Measurements from ENCODE around the gene CDC25B. TPM values are rescaled to one million over a fixed set of nuclear protein-coding genes. Genes with fewer than 3 reads are reported as not detected.

CDC25B gene
- total and polyA plus RNA-seq, 2 of the 13 experiments (the other 11 are each of a cell fraction or from before 2014, with no cell fraction given): 14.5 to 19.4 TPM

DNA sequence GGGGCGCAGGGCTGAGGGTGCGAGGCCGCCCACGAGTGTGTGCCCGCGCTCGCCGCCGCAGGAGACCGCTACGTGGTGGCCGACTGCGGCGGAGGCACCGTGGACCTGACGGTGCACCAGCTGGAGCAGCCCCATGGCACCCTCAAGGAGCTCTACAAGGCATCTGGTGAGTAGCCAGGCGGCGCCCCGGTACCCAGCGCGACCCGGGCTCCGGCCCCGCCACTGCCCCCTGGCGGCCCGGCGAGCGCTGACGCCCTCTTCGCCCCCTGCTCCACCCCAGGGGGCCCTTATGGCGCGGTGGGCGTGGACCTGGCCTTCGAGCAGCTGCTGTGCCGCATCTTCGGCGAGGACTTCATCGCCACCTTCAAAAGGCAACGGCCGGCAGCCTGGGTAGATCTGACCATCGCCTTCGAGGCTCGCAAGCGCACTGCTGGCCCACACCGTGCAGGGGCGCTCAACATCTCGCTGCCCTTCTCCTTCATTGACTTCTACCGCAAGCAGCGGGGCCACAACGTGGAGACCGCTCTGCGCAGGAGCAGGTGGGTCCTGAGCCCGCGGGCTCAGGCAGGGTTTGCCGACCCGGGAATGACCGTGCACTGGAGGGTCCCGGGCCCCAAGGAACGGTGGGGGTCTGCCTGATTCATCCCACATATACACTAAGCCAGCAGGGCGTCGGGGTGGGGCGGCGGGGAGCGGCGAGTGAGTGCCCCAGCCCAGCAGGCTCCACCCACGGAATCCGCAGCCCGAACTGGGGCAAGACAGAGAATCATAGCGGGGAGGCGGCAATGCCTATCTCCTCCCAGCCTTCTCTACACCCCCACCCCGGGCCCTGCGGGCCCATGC lies 46.2 kb upstream of the CDC25B start (continued):
- TF ChIP-seq, protein P1, sequence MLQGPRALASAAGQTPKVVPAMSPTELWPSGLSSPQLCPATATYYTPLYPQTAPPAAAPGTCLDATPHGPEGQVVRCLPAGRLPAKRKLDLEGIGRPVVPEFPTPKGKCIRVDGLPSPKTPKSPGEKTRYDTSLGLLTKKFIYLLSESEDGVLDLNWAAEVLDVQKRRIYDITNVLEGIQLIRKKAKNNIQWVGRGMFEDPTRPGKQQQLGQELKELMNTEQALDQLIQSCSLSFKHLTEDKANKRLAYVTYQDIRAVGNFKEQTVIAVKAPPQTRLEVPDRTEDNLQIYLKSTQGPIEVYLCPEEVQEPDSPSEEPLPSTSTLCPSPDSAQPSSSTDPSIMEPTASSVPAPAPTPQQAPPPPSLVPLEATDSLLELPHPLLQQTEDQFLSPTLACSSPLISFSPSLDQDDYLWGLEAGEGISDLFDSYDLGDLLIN (CRISPR knock-in tag; IDR thresholded peaks at IDR 0.05; ENCODE audit: borderline replicate concordance): no peak
- TF ChIP-seq ZNF672 (CRISPR knock-in tag; IDR thresholded peaks at IDR 0.05) (no peak), ZNF616 (CRISPR knock-in tag; IDR thresholded peaks at IDR 0.05; ENCODE audit: low read depth) (no peak), MAFK (conservative IDR thresholded peaks at IDR 0.05 in 1 of 2, IDR thresholded peaks at IDR 0.05 in 1 of 2; ENCODE audit: low read length in 2 of 2) (no peak), GFI1 (CRISPR knock-in tag; IDR thresholded peaks at IDR 0.05; ENCODE audit: borderline replicate concordance) (no peak), ZFP37 (CRISPR knock-in tag; IDR thresholded peaks at IDR 0.05; ENCODE audit: borderline replicate concordance) (0 out of 2 replicates have a peak, but pooled peaks have one; percentile 65), SP140L (CRISPR knock-in tag; IDR thresholded peaks at IDR 0.05; ENCODE audit: borderline replicate concordance) (no peak), KDM6A (CRISPR knock-in tag; IDR thresholded peaks at IDR 0.05; ENCODE audit: low read depth) (no peak), ZNF703 (CRISPR knock-in tag; IDR thresholded peaks at IDR 0.05; ENCODE audit: borderline replicate concordance) (no peak), GABPB1 (CRISPR knock-in tag; IDR thresholded peaks at IDR 0.05) (peak; percentile 76), HMGA1 (CRISPR knock-in tag; conservative IDR thresholded peaks at IDR 0.05) (no peak)
- TF ChIP-seq, protein P2, sequence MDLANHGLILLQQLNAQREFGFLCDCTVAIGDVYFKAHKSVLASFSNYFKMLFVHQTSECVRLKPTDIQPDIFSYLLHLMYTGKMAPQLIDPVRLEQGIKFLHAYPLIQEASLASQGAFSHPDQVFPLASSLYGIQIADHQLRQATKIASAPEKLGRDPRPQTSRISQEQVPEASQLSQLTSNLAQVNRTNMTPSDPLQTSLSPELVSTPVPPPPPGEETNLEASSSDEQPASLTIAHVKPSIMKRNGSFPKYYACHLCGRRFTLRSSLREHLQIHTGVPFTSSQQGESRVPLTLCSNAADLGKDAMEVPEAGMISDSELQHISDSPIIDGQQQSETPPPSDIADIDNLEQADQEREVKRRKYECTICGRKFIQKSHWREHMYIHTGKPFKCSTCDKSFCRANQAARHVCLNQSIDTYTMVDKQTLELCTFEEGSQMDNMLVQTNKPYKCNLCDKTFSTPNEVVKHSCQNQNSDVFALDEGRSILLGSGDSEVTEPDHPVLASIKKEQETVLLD (CRISPR knock-in tag; IDR thresholded peaks at IDR 0.05; ENCODE audit: low read depth): no peak
- TF ChIP-seq, protein P3, sequence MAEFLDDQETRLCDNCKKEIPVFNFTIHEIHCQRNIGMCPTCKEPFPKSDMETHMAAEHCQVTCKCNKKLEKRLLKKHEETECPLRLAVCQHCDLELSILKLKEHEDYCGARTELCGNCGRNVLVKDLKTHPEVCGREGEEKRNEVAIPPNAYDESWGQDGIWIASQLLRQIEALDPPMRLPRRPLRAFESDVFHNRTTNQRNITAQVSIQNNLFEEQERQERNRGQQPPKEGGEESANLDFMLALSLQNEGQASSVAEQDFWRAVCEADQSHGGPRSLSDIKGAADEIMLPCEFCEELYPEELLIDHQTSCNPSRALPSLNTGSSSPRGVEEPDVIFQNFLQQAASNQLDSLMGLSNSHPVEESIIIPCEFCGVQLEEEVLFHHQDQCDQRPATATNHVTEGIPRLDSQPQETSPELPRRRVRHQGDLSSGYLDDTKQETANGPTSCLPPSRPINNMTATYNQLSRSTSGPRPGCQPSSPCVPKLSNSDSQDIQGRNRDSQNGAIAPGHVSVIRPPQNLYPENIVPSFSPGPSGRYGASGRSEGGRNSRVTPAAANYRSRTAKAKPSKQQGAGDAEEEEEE (CRISPR knock-in tag; IDR thresholded peaks at IDR 0.05; ENCODE audit: borderline replicate concordance): no peak
- TF ChIP-seq, protein P4, sequence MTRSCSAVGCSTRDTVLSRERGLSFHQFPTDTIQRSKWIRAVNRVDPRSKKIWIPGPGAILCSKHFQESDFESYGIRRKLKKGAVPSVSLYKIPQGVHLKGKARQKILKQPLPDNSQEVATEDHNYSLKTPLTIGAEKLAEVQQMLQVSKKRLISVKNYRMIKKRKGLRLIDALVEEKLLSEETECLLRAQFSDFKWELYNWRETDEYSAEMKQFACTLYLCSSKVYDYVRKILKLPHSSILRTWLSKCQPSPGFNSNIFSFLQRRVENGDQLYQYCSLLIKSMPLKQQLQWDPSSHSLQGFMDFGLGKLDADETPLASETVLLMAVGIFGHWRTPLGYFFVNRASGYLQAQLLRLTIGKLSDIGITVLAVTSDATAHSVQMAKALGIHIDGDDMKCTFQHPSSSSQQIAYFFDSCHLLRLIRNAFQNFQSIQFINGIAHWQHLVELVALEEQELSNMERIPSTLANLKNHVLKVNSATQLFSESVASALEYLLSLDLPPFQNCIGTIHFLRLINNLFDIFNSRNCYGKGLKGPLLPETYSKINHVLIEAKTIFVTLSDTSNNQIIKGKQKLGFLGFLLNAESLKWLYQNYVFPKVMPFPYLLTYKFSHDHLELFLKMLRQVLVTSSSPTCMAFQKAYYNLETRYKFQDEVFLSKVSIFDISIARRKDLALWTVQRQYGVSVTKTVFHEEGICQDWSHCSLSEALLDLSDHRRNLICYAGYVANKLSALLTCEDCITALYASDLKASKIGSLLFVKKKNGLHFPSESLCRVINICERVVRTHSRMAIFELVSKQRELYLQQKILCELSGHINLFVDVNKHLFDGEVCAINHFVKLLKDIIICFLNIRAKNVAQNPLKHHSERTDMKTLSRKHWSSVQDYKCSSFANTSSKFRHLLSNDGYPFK (CRISPR knock-in tag; IDR thresholded peaks at IDR 0.05; ENCODE audit: borderline replicate concordance): peak; percentile 69
- TF ChIP-seq, protein P5, sequence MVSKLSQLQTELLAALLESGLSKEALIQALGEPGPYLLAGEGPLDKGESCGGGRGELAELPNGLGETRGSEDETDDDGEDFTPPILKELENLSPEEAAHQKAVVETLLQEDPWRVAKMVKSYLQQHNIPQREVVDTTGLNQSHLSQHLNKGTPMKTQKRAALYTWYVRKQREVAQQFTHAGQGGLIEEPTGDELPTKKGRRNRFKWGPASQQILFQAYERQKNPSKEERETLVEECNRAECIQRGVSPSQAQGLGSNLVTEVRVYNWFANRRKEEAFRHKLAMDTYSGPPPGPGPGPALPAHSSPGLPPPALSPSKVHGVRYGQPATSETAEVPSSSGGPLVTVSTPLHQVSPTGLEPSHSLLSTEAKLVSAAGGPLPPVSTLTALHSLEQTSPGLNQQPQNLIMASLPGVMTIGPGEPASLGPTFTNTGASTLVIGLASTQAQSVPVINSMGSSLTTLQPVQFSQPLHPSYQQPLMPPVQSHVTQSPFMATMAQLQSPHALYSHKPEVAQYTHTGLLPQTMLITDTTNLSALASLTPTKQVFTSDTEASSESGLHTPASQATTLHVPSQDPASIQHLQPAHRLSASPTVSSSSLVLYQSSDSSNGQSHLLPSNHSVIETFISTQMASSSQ (IDR thresholded peaks at IDR 0.05; ENCODE audit: low read depth): no peak
- TF ChIP-seq, protein P5 (CRISPR knock-in tag; IDR thresholded peaks at IDR 0.05; ENCODE audit: borderline replicate concordance): no peak; the same call in 1 of the 2 replicates

Data from HepG2 (cell line).